ENCODE results near the gene KLC1.

GRCh38 chr14:103676881-103677675 is 48.1 kb downstream of the KLC1 start:
- TF ChIP-seq CTCF (IDR thresholded peaks at IDR 0.05; ENCODE audit: low read depth, low read length, missing input control), result no peak
- TF ChIP-seq ATF3 (IDR thresholded peaks at IDR 0.05), result no peak
- no peak for TF ChIP-seq TAF1 (conservative IDR thresholded peaks at IDR 0.05)
- TF ChIP-seq MAX (IDR thresholded peaks at IDR 0.05), result no peak
- TF ChIP-seq YY1 (IDR thresholded peaks at IDR 0.05), result no peak
- no peak for TF ChIP-seq EGR1 (IDR thresholded peaks at IDR 0.05; ENCODE audit: low read depth in 2 of 2)
- TF ChIP-seq HNF4G (IDR thresholded peaks at IDR 0.05), result no peak
- TF ChIP-seq JUND (IDR thresholded peaks at IDR 0.05), result no peak
- TF ChIP-seq REST (IDR thresholded peaks at IDR 0.05), result no peak
- TF ChIP-seq ZBTB33 (IDR thresholded peaks at IDR 0.05), result no peak
- no peak for TF ChIP-seq SP1 (IDR thresholded peaks at IDR 0.05)
- TF ChIP-seq GABPA (IDR thresholded peaks at IDR 0.05 in 1 of 2, conservative IDR thresholded peaks at IDR 0.05 in 1 of 2), result no peak
- TF ChIP-seq RXRA (IDR thresholded peaks at IDR 0.05), result no peak

Measured in liver (tissue), 3 donors.